ENCODE data around the gene PLXNB1. TPM values are rescaled to one million over a fixed set of nuclear protein-coding genes. Genes with fewer than 3 reads are reported as not detected.

PLXNB1 gene
- total and polyA plus RNA-seq, 2 of the 13 experiments (the other 11 are each of a cell fraction or from before 2014, with no cell fraction given), result 86.0 to 143 TPM

DNA sequence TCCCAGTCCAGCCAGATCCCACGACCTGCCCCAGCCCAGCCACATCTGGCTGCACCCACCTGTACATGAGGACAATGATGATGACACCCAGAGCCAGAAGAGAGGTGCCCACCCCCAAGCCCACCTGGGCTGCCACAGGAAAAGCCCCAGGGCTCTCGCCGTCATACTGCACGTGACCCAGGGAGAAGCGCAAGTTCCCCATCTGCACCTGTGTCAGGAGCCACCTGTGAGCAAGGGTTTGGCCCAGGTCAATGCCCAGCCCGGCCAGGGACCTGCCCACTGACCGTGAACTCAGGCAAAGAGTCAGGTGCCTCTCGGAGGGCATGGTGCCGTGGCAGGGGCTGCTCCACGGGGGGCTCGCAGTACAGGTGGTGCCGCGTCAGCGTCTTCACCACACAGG lies 16.3 kb downstream of the PLXNB1 start:
- ATAC-seq, result no peak
- ChIA-PET CTCF (ENCODE audit: low intra/inter-chr PET ratio, low total read pairs) (interaction anchor here (2.7 to 4.1 kb wide), 2 partner anchors 20 to 22 kb away, joined by 9 to 25 read pairs; no protein-coding TSS in a partner anchor), POLR2A (interaction anchor here (11.1 kb wide), 1 partner anchor 17 kb away, joined by 130 read pairs; the partner anchor contains the start of gene PLXNB1)
- no peak for DNase-seq (ENCODE audit: low spot score)
- Histone ChIP-seq H4K20me1 (ENCODE audit: insufficient read depth, low read length) (peaks cover 16% of the 10 kb centered on the region; the same call in 1 of the 2 replicates), H3K4me3 (replicated peaks in 1 of 3; ENCODE audit: insufficient read depth in 1 of 3, low read depth in 2 of 3, low read length in 3 of 3) (no peak overlapping the region), H3K4me1 (ENCODE audit: insufficient read depth, low read length) (no peaks in the 10 kb centered on the region), H3K79me2 (ENCODE audit: insufficient read depth, low read length) (no peaks in the 10 kb centered on the region), H3K36me3 (replicated peaks in 1 of 2; ENCODE audit: control insufficient read depth in 1 of 2, insufficient read depth in 2 of 2, low read length in 2 of 2) (peaks cover 82 to 100% of the 10 kb centered on the region in 2 experiments), H3K27me3 (ENCODE audit: control insufficient read depth in 1 of 2, insufficient read depth in 2 of 2, low read length in 2 of 2) (no peaks in the 10 kb centered on the region), H3K9ac (ENCODE audit: insufficient read depth, low read depth, low read length) (no peak overlapping the region), H3K4me2 (ENCODE audit: low read depth, low read length) (no peak overlapping the region), H2AFZ (ENCODE audit: low read length) (no peak overlapping the region), H3K27ac (ENCODE audit: extremely low read length, insufficient read depth, low read length) (no peak overlapping the region), H3K9me3 (ENCODE audit: low read length) (no peaks in the 10 kb centered on the region)
- intact Hi-C loops (cut with micrococcal nuclease; ENCODE audit: unreplicated experiment), result no loop called here
- in situ Hi-C loops (cut with HindIII; ENCODE audit: extremely low pct_ligation_motif_present, low pct_unique_long_range_greater_than_20kb), result no loop called here
- FAIRE-seq, result no peak
- 96% methylated on average over 10 of the region's 14 CpGs for WGBS (ENCODE audit: low lambda C conversion rate)
- BruUV-seq (replicated peaks), result no TSS peak
- TF ChIP-seq MEIS2 (CRISPR knock-in tag; IDR thresholded peaks at IDR 0.05) (no peak), ZNF530 (CRISPR knock-in tag; IDR thresholded peaks at IDR 0.05; ENCODE audit: low read depth) (no peak), ZSCAN29 (CRISPR knock-in tag; conservative IDR thresholded peaks at IDR 0.05) (no peak), ZNF737 (CRISPR knock-in tag; IDR thresholded peaks at IDR 0.05; ENCODE audit: borderline replicate concordance) (no peak), POLR2A (IDR thresholded peaks at IDR 0.05; ENCODE audit: insufficient read depth in 1 of 2, low read depth in 2 of 2, low read length in 2 of 2) (peak in 1 of 2 experiments; percentile 55; a peak in 2 of 4 replicates), ZNF790 (CRISPR knock-in tag; IDR thresholded peaks at IDR 0.05; ENCODE audit: borderline replicate concordance) (no peak), POLR2G (IDR thresholded peaks at IDR 0.05; ENCODE audit: low read depth, low read length) (peak; percentile 12; the same call in 1 of the 2 replicates), TMF1 (CRISPR knock-in tag; IDR thresholded peaks at IDR 0.05; ENCODE audit: low read depth) (no peak), ZBTB7A (CRISPR knock-in tag; IDR thresholded peaks at IDR 0.05) (0 out of 2 replicates have a peak, but pooled peaks have one; percentile 30), RFX1 (IDR thresholded peaks at IDR 0.05) (no peak), ZFX (CRISPR knock-in tag; IDR thresholded peaks at IDR 0.05; ENCODE audit: low read depth) (no peak), GATAD1 (CRISPR knock-in tag; IDR thresholded peaks at IDR 0.05) (no peak), ATF1 (CRISPR knock-in tag; IDR thresholded peaks at IDR 0.05) (no peak), ATAD3A (CRISPR knock-in tag; IDR thresholded peaks at IDR 0.05) (no peak), GLI4 (CRISPR knock-in tag; IDR thresholded peaks at IDR 0.05; ENCODE audit: borderline replicate concordance) (no peak), AGO2 (optimal IDR thresholded peaks at IDR 0.05; ENCODE audit: low read depth, low read length) (peak; percentile 86)
- TF ChIP-seq, protein P1, sequence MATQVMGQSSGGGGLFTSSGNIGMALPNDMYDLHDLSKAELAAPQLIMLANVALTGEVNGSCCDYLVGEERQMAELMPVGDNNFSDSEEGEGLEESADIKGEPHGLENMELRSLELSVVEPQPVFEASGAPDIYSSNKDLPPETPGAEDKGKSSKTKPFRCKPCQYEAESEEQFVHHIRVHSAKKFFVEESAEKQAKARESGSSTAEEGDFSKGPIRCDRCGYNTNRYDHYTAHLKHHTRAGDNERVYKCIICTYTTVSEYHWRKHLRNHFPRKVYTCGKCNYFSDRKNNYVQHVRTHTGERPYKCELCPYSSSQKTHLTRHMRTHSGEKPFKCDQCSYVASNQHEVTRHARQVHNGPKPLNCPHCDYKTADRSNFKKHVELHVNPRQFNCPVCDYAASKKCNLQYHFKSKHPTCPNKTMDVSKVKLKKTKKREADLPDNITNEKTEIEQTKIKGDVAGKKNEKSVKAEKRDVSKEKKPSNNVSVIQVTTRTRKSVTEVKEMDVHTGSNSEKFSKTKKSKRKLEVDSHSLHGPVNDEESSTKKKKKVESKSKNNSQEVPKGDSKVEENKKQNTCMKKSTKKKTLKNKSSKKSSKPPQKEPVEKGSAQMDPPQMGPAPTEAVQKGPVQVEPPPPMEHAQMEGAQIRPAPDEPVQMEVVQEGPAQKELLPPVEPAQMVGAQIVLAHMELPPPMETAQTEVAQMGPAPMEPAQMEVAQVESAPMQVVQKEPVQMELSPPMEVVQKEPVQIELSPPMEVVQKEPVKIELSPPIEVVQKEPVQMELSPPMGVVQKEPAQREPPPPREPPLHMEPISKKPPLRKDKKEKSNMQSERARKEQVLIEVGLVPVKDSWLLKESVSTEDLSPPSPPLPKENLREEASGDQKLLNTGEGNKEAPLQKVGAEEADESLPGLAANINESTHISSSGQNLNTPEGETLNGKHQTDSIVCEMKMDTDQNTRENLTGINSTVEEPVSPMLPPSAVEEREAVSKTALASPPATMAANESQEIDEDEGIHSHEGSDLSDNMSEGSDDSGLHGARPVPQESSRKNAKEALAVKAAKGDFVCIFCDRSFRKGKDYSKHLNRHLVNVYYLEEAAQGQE (IDR thresholded peaks at IDR 0.05; ENCODE audit: borderline replicate concordance in 1 of 2, low read depth in 1 of 2, low read length in 2 of 2), result no peak
- TF ChIP-seq, protein P2, sequence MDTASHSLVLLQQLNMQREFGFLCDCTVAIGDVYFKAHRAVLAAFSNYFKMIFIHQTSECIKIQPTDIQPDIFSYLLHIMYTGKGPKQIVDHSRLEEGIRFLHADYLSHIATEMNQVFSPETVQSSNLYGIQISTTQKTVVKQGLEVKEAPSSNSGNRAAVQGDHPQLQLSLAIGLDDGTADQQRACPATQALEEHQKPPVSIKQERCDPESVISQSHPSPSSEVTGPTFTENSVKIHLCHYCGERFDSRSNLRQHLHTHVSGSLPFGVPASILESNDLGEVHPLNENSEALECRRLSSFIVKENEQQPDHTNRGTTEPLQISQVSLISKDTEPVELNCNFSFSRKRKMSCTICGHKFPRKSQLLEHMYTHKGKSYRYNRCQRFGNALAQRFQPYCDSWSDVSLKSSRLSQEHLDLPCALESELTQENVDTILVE (CRISPR knock-in tag; IDR thresholded peaks at IDR 0.05), result no peak

Measured in HepG2 (cell line).